H54 (cell line): ENCODE measurements around the gene KRT76.
"Not testable (repeated sequence)": the region's sequence is repeated elsewhere in the genome, so short reads cannot be mapped to it uniquely, and the experiment has no call there.

Source experiments
- DNase-seq: peaks from one replicate; pipeline ENCODE4 v3.0.0; 2011; ENCODE audit warnings: low spot score, mixed read lengths; ENCODE audit not compliant: insufficient read length
- FAIRE-seq: peaks from 3 replicates; lab custom pipeline; 2011; peaks lifted over from hg19 to GRCh38; lab: Jason Lieb, UNC
- POLR2A ChIP-seq: IDR thresholded peaks from 2 replicates; pipeline ENCODE4 v1.6.1; 2011; ENCODE audit warnings: low read depth, mild to moderate bottlenecking, low read length

The KRT76 gene

DNA sequence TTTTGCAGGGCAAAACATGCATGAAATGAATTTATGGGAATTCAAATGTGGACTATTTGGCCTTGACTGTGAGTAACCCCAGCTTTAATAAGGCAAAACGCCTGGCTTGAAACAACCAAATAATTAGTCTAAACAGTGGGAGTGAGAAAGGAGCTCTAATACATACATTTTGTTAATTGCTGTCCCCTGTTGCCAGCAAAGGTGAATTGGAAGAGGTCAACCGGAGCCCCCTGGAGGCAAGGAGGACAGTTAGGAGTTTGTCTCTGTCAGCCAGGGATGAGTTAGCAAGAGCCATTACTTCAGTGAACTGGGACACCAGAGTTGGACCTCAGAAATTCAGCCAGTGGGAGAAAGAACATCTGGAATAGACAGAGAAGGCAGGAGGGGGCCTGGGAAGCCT, 17.4 kb downstream of the KRT76 start:
- no peak for DNase-seq
- no peak for FAIRE-seq

GRCh38 chr12:52759218-52759617, 17.9 kb downstream of the KRT76 start:
- TF ChIP-seq POLR2A = no peak
- DNase-seq (no peak), FAIRE-seq (no peak)

More for the DNA sequence above, 17.4 kb downstream of the KRT76 start:
- no peak for TF ChIP-seq POLR2A

DNA sequence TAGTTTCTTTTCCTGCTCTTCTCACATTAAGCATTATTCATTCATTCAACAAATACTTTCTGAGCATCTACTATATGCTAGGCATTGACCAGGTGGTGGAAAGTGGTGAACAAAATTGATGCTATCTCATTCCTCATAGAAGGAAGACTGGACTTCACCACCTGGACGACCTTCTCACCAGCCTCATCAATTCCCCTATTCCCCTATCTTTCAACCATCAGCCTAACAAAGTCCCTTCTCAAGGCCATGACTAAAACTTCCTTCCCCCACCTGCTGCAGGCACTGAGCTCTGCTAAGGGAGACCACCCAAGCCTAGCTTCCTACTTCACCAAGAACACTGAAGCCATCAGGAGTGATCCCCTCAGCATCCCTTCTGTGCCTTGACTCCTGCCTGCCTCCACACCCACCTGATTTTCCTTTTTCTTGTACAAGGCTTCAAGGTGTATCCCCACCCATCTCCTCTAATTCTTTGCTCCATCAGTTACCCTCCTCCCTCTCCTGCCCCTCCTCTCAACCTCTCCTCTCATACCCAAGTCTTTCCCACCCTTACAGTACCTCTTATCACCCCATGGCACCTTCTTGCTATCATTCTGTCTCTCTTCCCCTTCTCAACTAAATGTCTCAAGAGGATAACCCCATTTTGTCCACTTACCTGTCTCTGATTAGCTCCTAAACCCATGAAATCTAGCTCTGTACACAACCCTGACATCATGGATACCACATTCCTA, 19.5 kb downstream of the KRT76 start:
- DNase-seq (no peak), FAIRE-seq (no peak)
- TF ChIP-seq POLR2A = no peak

DNA sequence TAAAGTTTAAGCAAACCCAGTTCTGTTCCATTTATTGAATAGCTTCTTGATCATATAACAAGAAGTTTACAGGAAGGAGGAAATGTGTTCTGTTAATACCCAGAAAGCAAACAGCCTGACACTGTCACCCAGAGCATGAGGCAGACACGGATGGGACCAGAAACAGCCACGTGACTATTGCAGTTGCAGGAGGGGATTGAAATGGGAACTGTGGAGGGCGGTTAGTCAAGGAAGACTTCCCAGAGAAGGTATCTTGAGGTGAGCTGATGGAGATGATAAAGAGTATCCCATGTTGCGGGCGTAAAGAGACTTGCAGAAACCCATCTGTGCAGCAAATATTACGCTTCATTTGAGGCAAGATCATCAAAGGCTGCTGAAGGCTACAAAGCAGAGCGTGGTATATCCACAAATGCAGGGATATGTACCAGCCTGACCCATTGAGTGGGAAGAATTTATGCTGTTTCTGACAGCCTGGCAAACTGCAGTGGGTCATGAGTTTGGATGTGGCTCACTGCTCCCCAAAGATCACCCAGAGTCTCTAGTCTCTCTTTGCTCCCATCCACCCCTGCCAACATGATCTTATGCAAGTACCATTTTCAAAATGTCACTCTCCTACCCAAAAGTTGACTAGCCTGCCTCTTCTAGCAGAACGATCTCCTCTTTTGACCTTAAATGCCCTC, 20.7 kb downstream of the KRT76 start:
- FAIRE-seq (no peak), DNase-seq (no peak)
- no peak for TF ChIP-seq POLR2A

GRCh38 chr12:52755533-52755932, 21.6 kb downstream of the KRT76 start:
- FAIRE-seq (no peak), DNase-seq (no peak)
- no peak for TF ChIP-seq POLR2A

DNA sequence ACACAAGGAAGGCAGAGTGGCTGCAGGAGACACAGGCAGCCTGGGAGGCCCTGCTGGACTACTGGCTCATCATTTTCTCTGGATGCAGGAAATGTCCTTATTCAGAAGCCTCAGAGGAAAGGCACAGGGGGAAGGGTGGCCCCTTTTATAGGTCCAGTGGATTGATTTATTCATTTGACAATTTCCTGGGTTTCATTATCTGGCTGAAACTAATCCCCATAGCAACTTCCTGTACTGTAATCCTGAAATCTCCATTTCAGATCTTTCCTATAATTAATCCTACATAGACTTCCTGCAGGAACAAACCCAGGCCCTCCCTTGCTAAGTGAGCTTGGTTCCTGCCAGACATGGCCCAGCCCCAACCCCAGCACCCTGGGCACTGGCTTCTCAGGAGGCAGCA, 23.0 kb downstream of the KRT76 start:
- FAIRE-seq = no peak
- no peak for DNase-seq
- TF ChIP-seq POLR2A = no peak

DNA sequence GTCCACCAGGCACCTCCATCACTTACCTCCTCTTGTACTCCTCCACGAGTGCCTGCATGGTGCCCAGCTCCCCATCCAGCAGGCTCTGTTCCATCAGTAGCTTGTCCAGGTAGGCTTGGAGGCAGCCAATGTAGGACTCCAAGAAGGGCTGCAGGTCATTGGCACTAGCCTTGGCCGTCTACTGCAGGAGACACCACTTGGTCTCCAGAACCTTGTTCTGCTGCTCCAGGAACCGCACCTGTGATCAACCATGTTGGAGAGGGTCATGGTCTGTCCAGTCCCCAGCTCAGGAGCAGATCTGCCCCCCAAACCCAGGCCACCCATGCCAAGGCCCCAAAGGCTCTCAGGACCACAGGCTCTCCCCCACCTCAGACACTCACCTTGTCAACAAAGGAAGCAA, 23.9 kb downstream of the KRT76 start:
- TF ChIP-seq POLR2A = no peak
- DNase-seq (no peak), FAIRE-seq (no peak)

- FAIRE-seq = no peak
- no peak for DNase-seq
- no peak for TF ChIP-seq POLR2A
These were observed 24.6 kb downstream of the KRT76 start for GRCh38 chr12:52752516-52752915.

DNA sequence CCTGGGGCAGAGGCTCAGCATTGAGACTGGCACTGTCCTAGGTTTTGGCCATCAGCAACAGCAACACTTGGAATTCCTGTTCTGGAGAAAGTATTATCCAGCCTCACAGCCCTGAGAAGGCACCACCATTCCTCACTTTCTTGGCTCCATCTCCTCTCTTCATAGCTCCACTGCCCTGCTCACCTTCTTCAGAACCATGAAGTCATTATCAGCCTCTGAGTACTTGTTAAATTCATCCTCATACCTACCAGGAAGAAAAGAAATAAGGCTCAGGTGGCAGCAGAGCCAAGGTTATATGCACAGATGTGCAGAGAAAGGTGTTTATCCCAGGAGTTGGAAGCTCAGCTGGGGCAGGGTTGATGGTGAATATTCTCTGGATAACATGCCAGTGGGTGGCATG, 25.4 kb downstream of the KRT76 start:
- no peak for DNase-seq
- TF ChIP-seq POLR2A = no peak
- FAIRE-seq = no peak

DNA sequence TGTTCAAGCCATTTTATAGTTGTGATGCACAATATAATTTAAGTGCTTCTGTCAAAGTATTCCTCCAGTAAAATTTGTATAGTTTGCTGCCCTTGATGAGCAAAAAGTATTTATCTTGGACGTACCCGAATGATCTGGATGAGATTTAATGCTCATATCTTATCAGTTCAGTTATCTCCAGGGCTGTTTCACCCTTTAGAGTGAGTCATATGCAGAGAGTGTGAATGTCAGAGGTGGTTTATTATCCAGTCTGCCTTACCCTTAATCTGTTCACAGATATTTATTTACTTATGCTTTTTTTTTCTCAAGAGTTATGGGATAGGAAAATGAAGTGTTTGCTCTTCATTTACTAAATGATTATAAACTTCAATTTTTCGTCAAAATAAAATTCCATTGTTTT, 26.6 kb downstream of the KRT76 start:
- not testable (repeated sequence) for DNase-seq, FAIRE-seq

DNA sequence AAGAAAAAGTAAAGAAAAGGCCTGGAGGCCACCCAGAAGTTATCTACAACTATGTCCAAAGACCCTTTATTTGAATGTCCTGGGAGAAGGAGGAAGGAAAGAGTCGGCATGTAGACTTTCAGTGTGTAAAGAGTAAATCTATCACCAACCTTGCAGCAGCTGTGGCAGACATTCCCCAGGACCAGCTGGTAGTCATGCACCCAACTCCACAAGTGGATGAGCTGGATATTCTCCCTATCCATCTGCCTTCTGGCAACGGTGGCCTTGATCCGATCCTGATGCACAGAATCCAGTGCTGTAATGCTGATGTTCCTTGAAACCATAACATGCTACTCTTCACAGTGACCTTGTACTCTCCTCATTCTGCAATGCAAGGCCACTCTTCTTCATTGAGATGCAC, 27.3 kb downstream of the KRT76 start:
- TF ChIP-seq POLR2A = no peak
- no peak for DNase-seq
- no peak for FAIRE-seq

- TF ChIP-seq POLR2A = no peak
- FAIRE-seq (no peak), DNase-seq (no peak)
These were observed 28.6 kb downstream of the KRT76 start for GRCh38 chr12:52748578-52748977.

GRCh38 chr12:52745554-52745953, 31.6 kb downstream of the KRT76 start:
- FAIRE-seq = no peak
- TF ChIP-seq POLR2A = no peak

DNA sequence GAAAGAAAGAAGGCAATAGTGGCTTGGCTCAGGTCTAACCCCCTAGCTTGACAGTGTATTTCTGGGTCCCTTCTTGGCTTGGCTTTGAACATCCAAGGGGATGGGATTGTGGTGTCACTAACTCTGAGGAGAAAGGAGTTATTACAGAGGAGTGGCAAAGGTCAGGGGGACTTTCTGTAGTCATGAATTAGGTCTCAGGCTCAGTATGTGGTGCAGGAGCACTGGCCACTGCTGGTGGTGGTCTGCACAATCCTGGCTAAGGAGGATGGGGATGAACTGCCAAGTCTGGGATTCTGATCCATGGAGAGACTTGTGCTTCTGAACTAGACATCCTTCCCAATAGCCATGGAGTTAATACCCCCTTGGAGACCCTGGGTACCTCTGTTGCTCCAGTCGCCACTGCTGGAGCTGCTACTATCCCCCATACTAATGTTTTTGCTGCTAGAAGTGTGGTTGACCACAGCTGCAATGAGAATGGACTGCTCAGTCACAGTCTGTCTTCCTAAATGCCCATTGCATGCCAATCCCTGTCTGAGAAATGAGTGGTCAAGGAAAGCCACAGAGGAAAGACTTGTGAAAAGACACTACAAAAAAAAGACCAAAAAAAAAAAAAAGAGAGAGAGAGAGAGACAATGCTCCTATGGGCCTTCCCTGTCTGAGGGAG, 32.5 kb downstream of the KRT76 start:
- FAIRE-seq (no peak), DNase-seq (no peak)
- no peak for TF ChIP-seq POLR2A

More at GRCh38 chr12:52745554-52745953, 31.6 kb downstream of the KRT76 start:
- no peak for DNase-seq
